ENCODE results near the gene FHL1.

The FHL1 gene

DNA sequence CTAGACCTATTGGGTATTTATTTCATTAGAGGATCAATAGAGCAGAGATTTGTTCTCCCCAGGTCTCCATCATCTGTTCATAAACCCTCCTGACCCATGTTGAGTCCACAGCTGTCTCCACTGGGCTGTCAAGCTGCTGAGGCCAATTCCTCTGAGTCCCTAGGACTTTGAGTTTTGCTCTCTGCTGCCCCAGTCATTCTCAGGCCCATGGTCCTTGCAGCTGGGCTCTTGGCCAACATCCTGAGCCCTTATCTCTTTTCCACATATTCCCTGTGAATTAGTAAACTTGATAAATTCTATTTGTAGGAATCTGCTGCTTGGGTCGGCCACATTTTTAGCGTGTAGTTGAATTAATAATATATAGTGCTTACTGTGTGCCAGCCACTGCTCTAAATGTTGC lies 41.9 kb downstream of the FHL1 start:
- Histone ChIP-seq H3K4me3 (replicated peaks; ENCODE audit: low read depth, low read length) (no peak overlapping the region), H3K27me3 (replicated peaks; ENCODE audit: control insufficient read depth, insufficient read depth, low read length) (no peaks in the 10 kb centered on the region), H3K36me3 (ENCODE audit: control insufficient read depth, insufficient read depth, low read length) (no peaks in the 10 kb centered on the region)
- DNase-seq (ENCODE audit: extremely low read depth, insufficient read length): no peak
- TF ChIP-seq, protein P1, sequence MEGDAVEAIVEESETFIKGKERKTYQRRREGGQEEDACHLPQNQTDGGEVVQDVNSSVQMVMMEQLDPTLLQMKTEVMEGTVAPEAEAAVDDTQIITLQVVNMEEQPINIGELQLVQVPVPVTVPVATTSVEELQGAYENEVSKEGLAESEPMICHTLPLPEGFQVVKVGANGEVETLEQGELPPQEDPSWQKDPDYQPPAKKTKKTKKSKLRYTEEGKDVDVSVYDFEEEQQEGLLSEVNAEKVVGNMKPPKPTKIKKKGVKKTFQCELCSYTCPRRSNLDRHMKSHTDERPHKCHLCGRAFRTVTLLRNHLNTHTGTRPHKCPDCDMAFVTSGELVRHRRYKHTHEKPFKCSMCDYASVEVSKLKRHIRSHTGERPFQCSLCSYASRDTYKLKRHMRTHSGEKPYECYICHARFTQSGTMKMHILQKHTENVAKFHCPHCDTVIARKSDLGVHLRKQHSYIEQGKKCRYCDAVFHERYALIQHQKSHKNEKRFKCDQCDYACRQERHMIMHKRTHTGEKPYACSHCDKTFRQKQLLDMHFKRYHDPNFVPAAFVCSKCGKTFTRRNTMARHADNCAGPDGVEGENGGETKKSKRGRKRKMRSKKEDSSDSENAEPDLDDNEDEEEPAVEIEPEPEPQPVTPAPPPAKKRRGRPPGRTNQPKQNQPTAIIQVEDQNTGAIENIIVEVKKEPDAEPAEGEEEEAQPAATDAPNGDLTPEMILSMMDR (IDR thresholded peaks at IDR 0.05; ENCODE audit: insufficient read depth, low read length, poor library complexity, severe bottlenecking): no peak

DNA sequence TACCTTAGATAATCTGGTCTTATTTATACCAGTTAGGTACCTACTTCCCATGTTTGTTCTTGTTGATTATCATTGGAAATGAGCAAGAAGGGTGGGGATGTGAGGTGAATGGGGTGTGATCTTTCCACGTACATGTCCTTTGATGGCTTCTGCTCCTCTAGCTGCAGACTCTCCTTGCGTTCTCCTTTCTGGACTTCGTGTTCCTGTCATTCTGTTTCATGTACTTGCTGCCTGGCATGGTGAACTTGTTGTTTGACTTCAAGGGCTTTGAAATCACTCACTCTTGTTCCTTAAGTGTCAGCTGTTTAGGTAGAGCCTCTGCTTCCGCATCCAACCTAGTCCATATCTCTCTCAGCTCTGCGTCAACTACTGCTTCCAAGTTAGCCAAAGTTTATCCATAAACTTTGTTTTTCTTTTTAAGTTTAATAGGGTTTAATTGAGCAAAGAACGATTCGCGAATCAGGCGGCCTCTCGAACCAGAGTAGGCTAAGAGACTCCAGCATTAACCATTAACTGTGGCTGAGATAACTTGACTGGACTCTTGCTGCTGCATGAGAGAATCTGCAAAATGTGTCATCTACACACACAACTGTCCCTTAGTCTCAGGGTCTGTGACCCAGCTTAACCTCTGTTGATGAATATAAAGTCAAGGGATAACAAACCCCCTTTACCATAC lies 42.8 kb downstream of the FHL1 start:
- TF ChIP-seq, protein P1 (IDR thresholded peaks at IDR 0.05; ENCODE audit: insufficient read depth, low read length, poor library complexity, severe bottlenecking): no peak
- H3K36me3 ChIP-seq (ENCODE audit: control insufficient read depth, insufficient read depth, low read length): no peaks in the 10 kb centered on the region
- no peaks in the 10 kb centered on the region for H3K27me3 ChIP-seq (replicated peaks; ENCODE audit: control insufficient read depth, insufficient read depth, low read length)
- no peak for DNase-seq (ENCODE audit: extremely low read depth, insufficient read length)
- H3K4me3 ChIP-seq (replicated peaks; ENCODE audit: low read depth, low read length): no peak overlapping the region

DNA sequence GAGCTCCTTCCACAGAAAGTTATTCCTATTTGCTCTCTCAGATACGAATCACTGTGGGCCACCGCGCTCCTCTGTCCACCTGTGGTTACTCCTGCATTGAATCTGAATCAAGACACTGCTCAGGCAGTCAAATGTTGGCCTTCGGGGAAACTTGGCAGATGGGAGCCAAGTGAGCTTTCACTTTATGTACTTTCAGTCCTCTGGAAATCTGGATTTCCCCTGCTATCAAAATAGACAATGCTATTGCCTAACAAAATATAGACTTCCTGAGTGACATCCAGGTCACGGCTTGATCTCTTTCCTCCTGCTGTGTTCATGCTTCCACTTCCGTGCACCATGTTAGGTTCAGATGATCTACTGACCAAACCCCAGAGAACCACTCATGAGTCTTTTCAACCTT lies 43.8 kb downstream of the FHL1 start:
- Histone ChIP-seq H3K27me3 (replicated peaks; ENCODE audit: control insufficient read depth, insufficient read depth, low read length) (no peaks in the 10 kb centered on the region), H3K36me3 (ENCODE audit: control insufficient read depth, insufficient read depth, low read length) (no peaks in the 10 kb centered on the region), H3K4me3 (replicated peaks; ENCODE audit: low read depth, low read length) (no peak overlapping the region)
- TF ChIP-seq, protein P1 (IDR thresholded peaks at IDR 0.05; ENCODE audit: insufficient read depth, low read length, poor library complexity, severe bottlenecking): no peak
- no peak for DNase-seq (ENCODE audit: extremely low read depth, insufficient read length)

GRCh38 chrX:136192135-136192534 lies 44.8 kb downstream of the FHL1 start:
- TF ChIP-seq, protein P1 (IDR thresholded peaks at IDR 0.05; ENCODE audit: insufficient read depth, low read length, poor library complexity, severe bottlenecking): no peak
- H3K27me3 ChIP-seq (replicated peaks; ENCODE audit: control insufficient read depth, insufficient read depth, low read length): no peaks in the 10 kb centered on the region
- DNase-seq (ENCODE audit: extremely low read depth, insufficient read length): no peak
- no peaks in the 10 kb centered on the region for H3K36me3 ChIP-seq (ENCODE audit: control insufficient read depth, insufficient read depth, low read length)
- no peak overlapping the region for H3K4me3 ChIP-seq (replicated peaks; ENCODE audit: low read depth, low read length)

DNA sequence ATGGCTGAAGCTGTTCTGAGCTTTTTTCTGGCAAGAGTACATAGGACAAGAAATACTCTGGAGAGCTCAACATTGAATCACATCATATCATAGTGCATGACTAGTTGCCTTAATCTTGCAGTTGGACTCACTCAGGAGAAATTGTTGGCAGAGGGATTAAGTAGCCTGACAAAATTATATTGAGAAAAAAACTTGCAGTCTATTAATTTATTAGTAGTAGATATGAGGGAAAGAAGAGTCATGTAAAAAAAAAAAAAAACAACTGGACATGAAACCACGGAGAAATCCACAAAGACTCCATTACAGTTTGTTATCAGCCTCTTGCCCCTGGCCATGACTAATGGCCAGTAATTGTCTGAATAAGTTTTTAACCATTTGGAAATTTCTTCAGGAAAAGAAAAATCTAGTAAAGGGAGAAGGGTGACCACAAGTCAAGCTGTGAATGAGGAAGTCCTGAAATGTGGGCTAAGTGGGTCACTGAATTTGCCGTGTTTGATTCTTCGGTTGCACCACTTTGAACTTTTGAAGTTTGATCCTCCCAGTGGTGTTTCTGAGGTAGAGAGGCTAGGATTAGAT lies 45.6 kb downstream of the FHL1 start:
- TF ChIP-seq, protein P1 (IDR thresholded peaks at IDR 0.05; ENCODE audit: insufficient read depth, low read length, poor library complexity, severe bottlenecking): no peak
- Histone ChIP-seq H3K36me3 (ENCODE audit: control insufficient read depth, insufficient read depth, low read length) (no peaks in the 10 kb centered on the region), H3K4me3 (replicated peaks; ENCODE audit: low read depth, low read length) (no peak overlapping the region), H3K27me3 (replicated peaks; ENCODE audit: control insufficient read depth, insufficient read depth, low read length) (no peaks in the 10 kb centered on the region)
- DNase-seq (ENCODE audit: extremely low read depth, insufficient read length): no peak

Data from GM06990 (cell line).